ENCODE data around the gene HERPUD2. TPM values are rescaled to one million over a fixed set of nuclear protein-coding genes. Genes with fewer than 3 reads are reported as not detected.
"Not testable (repeated sequence)": the region's sequence is repeated elsewhere in the genome, so short reads cannot be mapped to it uniquely, and the experiment has no call there.

HERPUD2 gene
- total RNA-seq, 4 donors from 2014 or later: 12.2 to 27.8 (median 24.7) TPM

DNA sequence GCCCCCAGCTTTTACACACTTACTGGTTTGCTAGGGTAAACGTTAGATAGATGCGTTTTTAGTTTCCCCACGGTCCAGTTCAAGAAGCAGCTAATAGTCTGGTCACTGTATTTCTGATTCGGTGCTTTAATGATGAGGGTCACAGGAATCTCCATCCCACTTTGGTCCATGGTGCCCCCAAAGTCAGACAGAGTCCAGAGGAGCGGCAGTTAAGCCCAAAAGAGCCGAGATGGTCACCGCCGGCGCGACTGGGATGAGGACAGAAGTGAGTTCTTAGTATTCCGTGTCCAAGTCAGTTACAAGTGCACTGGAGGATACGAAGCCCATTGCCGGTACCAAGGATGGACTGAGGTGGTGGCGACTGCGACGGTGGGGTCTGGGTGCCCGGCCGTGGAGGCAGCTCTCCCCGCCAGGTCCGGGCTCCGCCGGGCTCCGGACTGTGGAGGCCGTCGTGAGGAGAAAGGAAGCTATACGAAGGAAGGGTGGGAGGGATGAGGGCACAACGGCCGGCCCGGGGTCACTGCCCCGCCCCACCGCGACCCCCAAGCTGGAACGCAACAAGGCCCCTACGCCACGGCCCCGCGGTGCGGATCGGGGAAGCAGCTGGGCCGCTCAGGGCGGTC lies 663 bp downstream of the HERPUD2 start:
- H3K27ac ChIP-seq: peak overlapping the region; percentile 92 to 98 (median 96)
- H3K27me3 ChIP-seq: no peaks in the 10 kb centered on the region
- no peaks in the 10 kb centered on the region for H3K36me3 ChIP-seq
- DNase-seq (no peak), ATAC-seq (peak; percentile 37)
- peak overlapping the region; percentile 68 to 97 (median 89) for H3K4me3 ChIP-seq
- in situ Hi-C loops (cut with MboI; ENCODE audit: low sequenced_read_pairs in 4 of 4) (loop anchor here in 1 of 4 donors (25.0 kb wide), 1 partner anchor 657 kb away; the partner anchor contains the start of gene DPY19L1), intact Hi-C loops (cut with DNase I; ENCODE audit: low total_unique reads) (loop anchor here (5.0 to 10.0 kb wide), 3 partner anchors 47 to 659 kb away; partner anchors contain the start of gene DPY19L1)
- no peaks in the 10 kb centered on the region for H3K9me3 ChIP-seq
- H3K4me1 ChIP-seq: peaks cover 52 to 53% of the 10 kb centered on the region in 2 donors
- TF ChIP-seq, protein P1, sequence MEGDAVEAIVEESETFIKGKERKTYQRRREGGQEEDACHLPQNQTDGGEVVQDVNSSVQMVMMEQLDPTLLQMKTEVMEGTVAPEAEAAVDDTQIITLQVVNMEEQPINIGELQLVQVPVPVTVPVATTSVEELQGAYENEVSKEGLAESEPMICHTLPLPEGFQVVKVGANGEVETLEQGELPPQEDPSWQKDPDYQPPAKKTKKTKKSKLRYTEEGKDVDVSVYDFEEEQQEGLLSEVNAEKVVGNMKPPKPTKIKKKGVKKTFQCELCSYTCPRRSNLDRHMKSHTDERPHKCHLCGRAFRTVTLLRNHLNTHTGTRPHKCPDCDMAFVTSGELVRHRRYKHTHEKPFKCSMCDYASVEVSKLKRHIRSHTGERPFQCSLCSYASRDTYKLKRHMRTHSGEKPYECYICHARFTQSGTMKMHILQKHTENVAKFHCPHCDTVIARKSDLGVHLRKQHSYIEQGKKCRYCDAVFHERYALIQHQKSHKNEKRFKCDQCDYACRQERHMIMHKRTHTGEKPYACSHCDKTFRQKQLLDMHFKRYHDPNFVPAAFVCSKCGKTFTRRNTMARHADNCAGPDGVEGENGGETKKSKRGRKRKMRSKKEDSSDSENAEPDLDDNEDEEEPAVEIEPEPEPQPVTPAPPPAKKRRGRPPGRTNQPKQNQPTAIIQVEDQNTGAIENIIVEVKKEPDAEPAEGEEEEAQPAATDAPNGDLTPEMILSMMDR (IDR thresholded peaks at IDR 0.05 in 4 of 5, conservative IDR thresholded peaks at IDR 0.05 in 1 of 5): no peak

DNA sequence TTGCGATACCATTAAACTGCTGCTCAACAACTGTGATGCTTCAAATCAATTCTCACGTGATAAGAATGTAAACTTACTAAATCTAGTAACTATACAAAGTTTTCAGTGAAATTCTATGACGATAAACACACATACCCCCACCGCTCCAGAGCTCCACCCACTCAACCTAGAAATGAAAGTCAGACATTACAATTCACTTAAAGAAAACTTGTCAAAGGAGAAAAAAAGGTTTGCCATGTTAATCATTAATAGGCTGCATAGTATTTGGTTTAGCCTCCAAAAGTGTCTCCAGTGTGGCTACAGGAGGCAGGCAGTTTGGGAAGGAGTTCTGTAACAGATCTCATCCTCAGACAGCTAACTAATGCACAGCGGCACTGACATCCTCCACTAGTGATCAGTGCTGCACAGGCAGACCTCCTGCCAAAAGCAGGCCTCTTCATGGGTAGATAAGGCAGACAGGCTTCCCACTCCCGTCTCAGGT lies 3.1 kb downstream of the HERPUD2 start:
- ATAC-seq: no peak
- no peaks in the 10 kb centered on the region for H3K36me3 ChIP-seq
- no peaks in the 10 kb centered on the region for H3K9me3 ChIP-seq
- TF ChIP-seq, protein P1 (IDR thresholded peaks at IDR 0.05 in 4 of 5, conservative IDR thresholded peaks at IDR 0.05 in 1 of 5): no peak
- TF ChIP-seq POLR2A (IDR thresholded peaks at IDR 0.05): no peak
- no peak for DNase-seq
- peak overlapping the region; percentile 35 to 97 (median 76) for H3K4me3 ChIP-seq
- H3K27ac ChIP-seq: no peak overlapping the region
- intact Hi-C loops (cut with DNase I; ENCODE audit: low total_unique reads): loop anchor here (5.0 to 10.0 kb wide), 3 partner anchors 45 to 657 kb away; partner anchors contain the start of gene DPY19L1
- H3K4me1 ChIP-seq: peaks cover 70 to 73% of the 10 kb centered on the region in 2 donors
- in situ Hi-C loops (cut with MboI; ENCODE audit: low sequenced_read_pairs in 4 of 4): loop anchor here in 1 of 4 donors (25.0 kb wide), 1 partner anchor 655 kb away; the partner anchor contains the start of gene DPY19L1
- no peaks in the 10 kb centered on the region for H3K27me3 ChIP-seq

DNA sequence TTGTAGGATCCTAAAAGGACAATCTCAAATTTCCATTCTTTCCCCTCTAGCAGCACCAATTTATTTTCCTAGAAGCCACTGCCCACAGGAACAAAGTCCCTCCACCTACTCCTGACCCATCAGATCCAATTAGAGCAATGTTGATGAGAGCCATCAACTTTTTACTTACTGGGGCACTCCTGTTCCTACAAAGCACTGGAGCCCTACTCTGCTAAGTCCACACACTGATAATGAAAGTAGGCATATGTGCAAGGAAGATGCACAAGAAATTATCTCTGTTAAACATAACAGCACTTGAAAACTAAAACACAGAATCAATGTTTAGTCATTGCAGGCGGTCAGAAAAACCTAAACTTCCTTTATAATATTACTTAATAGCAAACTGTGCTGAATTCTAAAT lies 3.6 kb downstream of the HERPUD2 start:
- H3K27ac ChIP-seq: no peak overlapping the region
- no peaks in the 10 kb centered on the region for H3K36me3 ChIP-seq
- TF ChIP-seq, protein P1 (IDR thresholded peaks at IDR 0.05 in 4 of 5, conservative IDR thresholded peaks at IDR 0.05 in 1 of 5): no peak
- TF ChIP-seq POLR2A (IDR thresholded peaks at IDR 0.05): no peak
- H3K27me3 ChIP-seq: no peaks in the 10 kb centered on the region
- peaks cover 70 to 73% of the 10 kb centered on the region in 2 donors for H3K4me1 ChIP-seq
- DNase-seq (no peak), ATAC-seq (no peak)
- in situ Hi-C loops (cut with MboI; ENCODE audit: low sequenced_read_pairs in 4 of 4) (loop anchor here in 1 of 4 donors (25.0 kb wide), 1 partner anchor 654 kb away; the partner anchor contains the start of gene DPY19L1), intact Hi-C loops (cut with DNase I; ENCODE audit: low total_unique reads) (loop anchor here (5.0 to 10.0 kb wide), 3 partner anchors 44 to 657 kb away; partner anchors contain the start of gene DPY19L1)
- H3K9me3 ChIP-seq: no peaks in the 10 kb centered on the region
- H3K4me3 ChIP-seq: peak overlapping the region; percentile 35 to 97 (median 76)

DNA sequence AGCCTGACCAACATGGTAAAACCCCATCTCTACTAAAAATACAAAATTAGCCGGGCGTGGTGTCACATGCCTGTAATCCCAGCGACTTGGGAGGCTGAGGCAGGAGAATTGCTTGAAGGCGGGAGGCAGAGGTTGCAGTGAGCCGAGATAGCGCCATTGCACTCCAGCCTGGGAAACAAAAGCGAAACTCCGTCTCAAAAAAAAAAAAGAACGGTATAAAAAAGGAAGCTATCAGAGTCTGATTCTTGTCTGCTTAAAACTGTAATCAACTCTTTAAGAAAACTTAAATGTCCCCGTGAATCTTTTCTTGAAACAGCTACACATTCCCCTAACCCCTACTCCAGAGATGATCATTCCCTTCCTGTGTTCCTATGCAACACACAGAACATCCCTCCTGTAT lies 4.3 kb downstream of the HERPUD2 start:
- not testable (repeated sequence) for H3K4me3 ChIP-seq, H3K27me3 ChIP-seq, H3K9me3 ChIP-seq, H3K27ac ChIP-seq, ATAC-seq, DNase-seq, H3K36me3 ChIP-seq
- in situ Hi-C loops (cut with MboI; ENCODE audit: low sequenced_read_pairs in 4 of 4): loop anchor here in 1 of 4 donors (25.0 kb wide), 1 partner anchor 653 kb away; the partner anchor contains the start of gene DPY19L1
- peaks cover 65 to 67% of the 10 kb centered on the region in 2 donors for H3K4me1 ChIP-seq
- intact Hi-C loops (cut with DNase I; ENCODE audit: low total_unique reads): loop anchor here (5.0 to 10.0 kb wide), 3 partner anchors 43 to 656 kb away; partner anchors contain the start of gene DPY19L1

DNA sequence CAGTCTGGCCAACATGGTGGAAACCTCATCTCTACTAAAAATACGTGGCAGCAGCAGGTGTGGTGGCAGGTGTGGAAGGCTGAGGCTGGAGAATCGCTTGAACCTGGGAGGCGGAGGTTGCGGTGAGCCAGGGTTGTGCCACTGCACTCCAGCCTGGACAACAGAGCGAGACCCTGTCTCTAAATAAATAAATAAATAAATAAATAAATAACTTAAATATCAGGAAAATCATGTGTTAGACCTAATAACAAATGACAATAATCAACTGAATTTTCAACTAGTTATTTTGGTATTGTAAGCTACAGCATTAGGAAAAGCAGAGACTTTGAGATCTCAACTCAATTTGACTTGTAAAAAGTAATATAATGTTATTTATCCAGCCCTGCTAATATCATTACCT lies 9.2 kb downstream of the HERPUD2 start:
- intact Hi-C loops (cut with DNase I; ENCODE audit: low total_unique reads) (no loop called here), in situ Hi-C loops (cut with MboI; ENCODE audit: low sequenced_read_pairs in 4 of 4) (loop anchor here in 1 of 4 donors (25.0 kb wide), 1 partner anchor 648 kb away; the partner anchor contains the start of gene DPY19L1)
- H3K27ac ChIP-seq: no peak overlapping the region
- H3K27me3 ChIP-seq: no peaks in the 10 kb centered on the region
- no peaks in the 10 kb centered on the region for H3K36me3 ChIP-seq
- H3K4me3 ChIP-seq: no peak overlapping the region
- TF ChIP-seq, protein P1 (IDR thresholded peaks at IDR 0.05 in 4 of 5, conservative IDR thresholded peaks at IDR 0.05 in 1 of 5): no peak
- no peak for TF ChIP-seq POLR2A (IDR thresholded peaks at IDR 0.05)
- peaks cover 33 to 42% of the 10 kb centered on the region in 2 donors for H3K4me1 ChIP-seq
- no peaks in the 10 kb centered on the region for H3K9me3 ChIP-seq
- ATAC-seq (no peak), DNase-seq (no peak)
